HG03378 (cell line): ENCODE results near the gene PDE8B.

Experiments
- ATAC-seq: cut with Tn5 transposase; IDR thresholded peaks from one replicate; pipeline ENCODE4 v1.9.1; 2021; ENCODE audit warnings: mild to moderate bottlenecking, moderate library complexity; ENCODE audit not compliant: unreplicated experiment

PDE8B gene

GRCh38 chr5:77394064-77394715 is 183.7 kb downstream of the PDE8B start:
- no peak for ATAC-seq

GRCh38 chr5:77396017-77396416 is 185.5 kb downstream of the PDE8B start:
- ATAC-seq = no peak

- ATAC-seq = no peak
Observed at GRCh38 chr5:77397686-77398292, 187.3 kb downstream of the PDE8B start.

DNA sequence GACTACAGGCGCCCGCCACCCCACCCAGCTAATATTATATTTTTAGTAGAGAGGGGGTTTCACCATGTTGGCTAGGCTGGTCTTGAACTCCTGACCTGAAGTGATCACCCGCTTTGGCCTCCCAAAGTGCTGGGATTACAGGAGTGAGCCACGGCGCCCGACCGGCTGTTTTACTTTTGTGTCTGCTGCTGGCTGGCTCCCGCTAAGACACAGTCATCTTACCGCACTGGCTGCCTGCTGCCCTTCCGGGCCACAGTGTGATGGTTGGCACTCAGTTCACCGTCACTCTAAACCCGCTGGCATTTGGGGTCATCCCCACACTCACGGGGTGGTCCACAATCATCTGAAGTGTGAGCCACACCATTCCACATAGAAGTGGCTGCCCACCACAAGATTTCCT is 188.0 kb downstream of the PDE8B start:
- no peak for ATAC-seq

DNA sequence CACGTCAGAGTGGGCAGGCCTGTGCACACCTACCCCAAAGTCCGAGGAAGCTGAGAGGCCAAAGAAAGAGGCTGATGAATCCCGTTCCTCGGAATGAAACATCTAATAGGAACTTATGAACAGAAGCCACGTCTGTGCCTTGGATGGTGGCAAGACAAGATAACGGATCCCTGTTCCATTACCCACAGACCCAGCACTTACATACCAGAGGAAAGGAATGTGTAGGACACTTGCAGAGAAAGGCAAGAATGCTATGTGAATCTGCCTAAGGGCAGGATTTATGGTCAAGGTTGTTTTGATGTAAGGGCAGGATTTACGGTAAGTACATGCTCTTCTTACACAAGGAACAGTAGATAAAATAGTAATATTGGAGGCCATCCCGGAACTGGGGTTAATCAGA is 188.4 kb downstream of the PDE8B start:
- no peak for ATAC-seq

GRCh38 chr5:77400645-77401044 is 190.2 kb downstream of the PDE8B start:
- ATAC-seq = no peak

DNA sequence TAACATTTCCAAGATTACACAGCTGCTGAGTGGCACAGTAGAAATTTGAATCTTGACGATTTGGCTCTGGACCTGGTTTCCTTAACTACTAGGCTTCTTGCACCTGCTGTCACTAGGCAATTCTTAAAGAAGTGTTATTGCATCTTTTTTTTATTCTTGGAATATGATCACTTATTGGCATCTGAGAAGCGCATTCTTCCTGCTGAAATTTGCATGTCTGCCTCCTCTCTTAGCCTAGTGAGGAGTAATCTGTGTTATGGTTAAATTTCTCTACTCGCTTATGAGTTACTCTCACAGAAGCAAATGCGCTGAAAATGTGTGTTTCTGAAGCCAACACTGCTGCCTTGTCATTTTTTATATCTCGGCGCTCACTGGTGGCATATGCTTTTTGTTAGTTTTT is 192.3 kb downstream of the PDE8B start:
- ATAC-seq = no peak

- no peak for ATAC-seq
Observed at GRCh38 chr5:77407152-77407551, 196.7 kb downstream of the PDE8B start.

DNA sequence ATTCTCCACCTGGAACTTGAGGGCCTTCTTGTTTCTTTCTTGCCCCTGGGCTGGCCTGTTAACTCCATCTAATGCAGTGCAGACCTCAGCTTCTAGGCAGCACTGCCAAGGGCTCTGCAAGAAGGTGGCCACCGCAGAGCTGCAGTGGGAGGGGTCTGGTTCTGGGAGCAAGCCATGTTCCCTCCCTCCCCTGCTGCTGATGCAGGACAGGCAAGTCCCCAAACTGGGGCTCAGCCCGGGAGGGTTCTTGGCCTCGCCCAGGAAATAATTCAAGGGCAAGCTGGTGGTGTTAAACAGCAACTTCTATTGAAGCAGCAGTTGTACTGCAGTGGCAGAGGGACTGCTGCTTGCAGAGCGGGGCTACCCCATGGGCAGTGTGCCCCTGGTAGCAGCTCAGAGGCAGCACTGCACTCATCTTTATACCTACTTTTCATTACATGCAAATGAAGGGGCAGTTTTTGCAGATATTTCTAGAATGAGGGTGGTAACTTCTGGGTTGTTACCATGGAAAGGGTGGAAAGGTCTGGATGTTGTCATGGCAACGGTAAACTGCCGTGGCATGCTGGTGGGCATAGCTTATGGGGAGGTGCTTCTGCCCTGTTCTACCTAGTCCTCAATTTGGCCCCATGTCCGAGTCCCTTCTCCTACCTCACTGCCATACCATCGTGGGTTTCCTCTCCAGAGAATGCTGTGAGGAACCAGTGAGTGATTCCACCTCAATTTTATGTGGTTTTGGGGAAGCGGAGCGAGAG is 199.6 kb downstream of the PDE8B start:
- ATAC-seq = no peak

DNA sequence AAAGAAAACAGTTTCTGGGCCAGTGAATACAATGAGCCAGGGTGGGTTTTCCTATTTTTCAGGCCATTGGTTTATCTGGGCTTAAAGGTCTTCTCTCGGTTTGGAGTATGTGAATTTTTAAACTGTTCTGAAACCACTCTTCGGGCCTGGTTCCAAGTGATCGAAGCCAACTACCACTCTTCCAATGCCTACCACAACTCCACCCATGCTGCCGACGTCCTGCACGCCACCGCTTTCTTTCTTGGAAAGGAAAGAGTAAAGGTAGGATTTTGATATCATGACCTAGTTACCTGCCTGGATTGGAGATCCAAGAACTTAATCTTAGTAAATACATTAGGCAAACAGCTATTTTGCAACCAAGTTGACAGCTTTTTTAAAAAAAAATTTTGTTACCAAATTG is 202.6 kb downstream of the PDE8B start:
- ATAC-seq = no peak

GRCh38 chr5:77418162-77418561 is 207.7 kb downstream of the PDE8B start:
- no peak for ATAC-seq

- ATAC-seq = no peak
Observed at GRCh38 chr5:77418601-77419581, 208.4 kb downstream of the PDE8B start.

GRCh38 chr5:77419644-77420582 is 209.4 kb downstream of the PDE8B start:
- no peak for ATAC-seq

GRCh38 chr5:77420940-77421339 is 210.5 kb downstream of the PDE8B start:
- ATAC-seq = no peak

DNA sequence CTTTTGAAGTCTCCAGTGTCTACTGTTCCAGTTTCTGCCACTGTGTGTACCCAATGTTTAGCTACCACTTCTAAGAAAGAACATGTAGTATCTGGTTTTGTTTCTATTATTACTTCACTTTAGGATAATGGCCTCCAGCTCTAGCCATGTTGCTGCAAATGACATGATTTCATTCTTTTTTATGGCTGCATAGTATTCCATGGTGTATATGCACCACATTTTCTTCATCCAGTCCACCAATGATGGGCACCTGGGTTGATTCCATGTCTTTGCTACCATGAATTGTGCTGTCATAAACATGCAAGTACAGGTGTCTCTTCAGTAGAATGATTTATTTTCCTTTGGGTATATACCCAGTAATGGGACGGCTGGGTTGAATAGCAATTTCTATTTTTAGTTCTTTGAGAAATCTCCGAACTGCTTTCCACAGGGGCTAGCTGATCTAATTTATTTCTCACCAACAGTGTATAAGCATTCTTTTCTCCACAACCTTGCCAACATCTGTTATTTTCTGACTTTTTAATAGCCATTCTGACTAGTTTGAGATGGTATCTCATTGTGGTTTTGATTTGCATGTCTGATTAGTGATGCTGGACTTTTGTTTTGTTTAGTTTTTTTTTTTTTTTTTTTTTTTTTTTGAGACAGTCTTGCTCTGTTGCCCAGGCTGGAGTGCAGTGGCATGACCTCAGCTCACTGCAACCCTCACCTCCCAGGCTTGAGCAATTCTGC is 212.7 kb downstream of the PDE8B start:
- ATAC-seq = no peak

GRCh38 chr5:77424921-77425320 is 214.4 kb downstream of the PDE8B start:
- no peak for ATAC-seq

GRCh38 chr5:77425420-77425819 is 214.9 kb downstream of the PDE8B start:
- no peak for ATAC-seq

- no peak for ATAC-seq
Observed at GRCh38 chr5:77425998-77426659, 215.6 kb downstream of the PDE8B start.

DNA sequence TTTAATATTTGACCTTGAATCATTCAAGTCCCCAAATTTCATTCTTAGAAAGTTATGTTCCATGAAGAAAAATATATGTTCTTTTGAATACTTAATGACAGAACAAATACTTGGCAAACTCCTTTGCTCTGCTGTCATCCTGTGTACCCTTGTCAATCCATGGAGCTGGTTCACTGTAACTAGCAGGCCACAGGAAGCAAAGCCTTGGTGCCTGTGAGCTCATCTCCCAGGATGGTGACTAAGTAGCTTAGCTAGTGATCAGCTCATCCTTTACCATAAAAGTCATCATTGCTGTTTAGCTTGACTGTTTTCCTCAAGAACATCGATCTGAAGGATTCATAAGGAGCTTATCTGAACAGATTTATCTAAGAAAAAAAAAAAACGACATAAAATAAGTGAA is 216.2 kb downstream of the PDE8B start:
- ATAC-seq = no peak
